ENCODE measurements around the gene BST2.

The BST2 gene

DNA sequence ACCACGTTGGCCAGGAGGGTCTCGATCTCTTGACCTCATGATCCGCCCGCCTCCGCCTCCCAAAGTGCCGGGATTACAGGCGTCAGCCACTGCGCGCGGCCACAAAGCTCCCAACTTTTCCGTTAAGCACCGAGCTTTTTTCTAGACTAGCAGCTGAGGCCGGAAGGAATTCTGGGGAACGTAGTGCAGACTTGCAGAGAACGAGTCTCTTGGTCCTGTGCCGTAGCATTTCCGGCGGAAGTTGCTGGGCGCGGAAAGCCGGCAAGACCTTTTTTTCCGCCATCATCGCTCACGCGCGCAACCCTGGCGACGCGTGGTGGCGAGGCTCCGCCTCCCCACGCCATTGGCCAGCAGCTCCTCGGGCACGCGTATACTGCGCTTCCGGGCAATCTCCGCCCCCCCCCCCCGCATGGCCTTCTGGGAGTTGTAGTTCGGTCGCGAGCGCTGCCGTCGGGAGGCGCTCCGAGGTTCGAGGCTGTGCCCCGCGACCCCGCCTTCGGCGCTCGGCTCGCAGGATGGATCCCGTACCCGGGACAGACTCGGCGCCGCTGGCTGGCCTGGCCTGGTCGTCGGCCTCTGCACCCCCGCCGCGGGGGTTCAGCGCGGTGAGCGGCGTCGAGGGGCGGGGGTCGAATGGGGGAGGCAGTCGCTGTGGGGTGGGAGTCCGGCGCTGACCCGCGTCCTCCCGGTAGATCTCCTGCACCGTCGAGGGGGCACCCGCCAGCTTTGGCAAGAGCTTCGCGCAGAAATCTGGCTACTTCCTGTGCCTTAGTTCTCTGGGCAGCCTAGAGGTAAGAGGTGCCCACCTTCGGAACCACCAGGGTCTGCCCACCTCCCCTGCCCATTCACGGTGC lies 14.4 kb upstream of the BST2 start, which contains the start of gene MVB12A:
Gene MVB12A (plus strand): TSS at position 427 of the 854 bp plus-strand sequence. CDS start 89 bp downstream, at position 516.
- DNase-seq (ENCODE audit: low spot score): peak; percentile 98

DNA sequence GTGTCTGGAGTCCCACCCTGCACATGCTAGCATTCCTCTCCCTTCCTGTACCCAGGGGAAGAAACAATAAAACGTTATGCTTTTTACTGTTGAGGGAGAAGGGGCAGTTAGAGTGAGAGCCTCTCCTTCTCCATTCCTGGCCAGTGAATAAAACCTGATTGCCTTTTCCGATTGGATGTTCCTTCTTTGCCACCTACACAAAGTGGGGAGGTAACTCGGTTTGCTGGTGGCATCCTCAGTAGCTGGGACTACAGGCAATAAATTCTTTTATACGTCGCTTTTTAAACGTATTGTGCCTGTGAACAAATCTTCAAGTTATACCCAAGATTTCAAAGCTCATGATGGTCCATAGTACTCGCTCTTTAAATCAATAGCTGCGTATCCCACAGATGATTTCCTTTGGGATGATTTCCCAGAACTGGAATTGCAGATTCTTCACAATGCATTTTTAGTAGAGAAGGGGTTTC lies 13.8 kb upstream of the BST2 start:
- no peak for DNase-seq (ENCODE audit: low spot score)

DNA sequence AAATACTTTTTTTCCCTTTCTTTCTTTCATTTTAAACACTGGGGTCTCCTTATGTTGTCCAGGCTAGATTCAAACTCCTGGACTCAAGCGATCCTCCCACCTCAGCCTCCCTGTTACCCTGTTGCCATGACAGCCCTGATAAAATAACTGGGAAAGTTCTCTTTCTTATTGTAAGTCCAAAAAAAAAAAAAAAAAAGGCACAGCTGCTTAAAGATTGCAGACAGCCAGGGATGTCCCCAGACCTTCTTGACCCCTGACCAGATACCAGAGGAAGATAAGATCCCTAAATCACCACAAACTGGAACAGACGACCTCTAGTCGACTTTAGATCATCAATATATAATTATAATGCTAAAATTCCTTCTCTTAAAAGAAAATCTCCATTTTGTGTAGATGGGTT lies 13.3 kb upstream of the BST2 start:
- DNase-seq (ENCODE audit: low spot score): no peak

DNA sequence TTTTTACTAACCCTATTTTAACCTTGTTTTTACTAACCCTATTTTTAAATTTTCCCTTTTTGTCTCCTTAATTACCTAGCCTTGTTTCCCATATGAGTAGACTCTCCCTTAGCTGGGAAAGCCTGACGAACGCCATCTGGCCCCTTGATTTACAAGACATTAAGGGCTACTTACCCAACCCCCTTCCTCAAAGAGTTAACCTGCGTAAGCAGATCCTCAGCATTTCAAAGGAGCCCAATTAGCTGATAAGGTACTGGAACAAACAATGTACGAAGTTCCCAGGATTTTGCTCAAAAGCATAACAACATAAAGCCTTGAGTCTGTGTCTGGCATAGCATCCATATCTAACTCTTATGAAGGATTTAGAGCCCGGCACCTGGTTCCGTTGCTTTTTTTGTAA lies 9.7 kb upstream of the BST2 start:
- DNase-seq (ENCODE audit: low spot score): no peak

DNA sequence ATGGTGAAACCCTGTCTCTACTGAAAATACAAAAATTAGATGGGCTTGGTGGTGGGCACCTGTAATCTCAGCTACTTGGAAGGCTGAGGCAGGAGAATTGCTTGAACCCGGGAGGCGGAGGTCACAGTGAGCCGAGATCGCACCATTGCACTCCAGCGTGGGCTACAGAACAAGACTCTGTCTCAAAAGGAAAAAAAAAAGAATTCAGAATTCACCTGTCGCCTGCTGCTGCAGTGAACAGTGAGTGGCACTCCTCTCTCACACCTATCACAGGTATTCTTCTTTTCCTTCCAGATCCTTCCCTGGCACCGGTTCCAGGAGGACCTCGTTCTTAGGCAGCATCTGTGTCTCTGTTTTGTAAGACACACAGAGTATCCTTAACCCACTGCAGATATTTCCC lies 8.7 kb upstream of the BST2 start:
- no peak for DNase-seq (ENCODE audit: low spot score)

DNA sequence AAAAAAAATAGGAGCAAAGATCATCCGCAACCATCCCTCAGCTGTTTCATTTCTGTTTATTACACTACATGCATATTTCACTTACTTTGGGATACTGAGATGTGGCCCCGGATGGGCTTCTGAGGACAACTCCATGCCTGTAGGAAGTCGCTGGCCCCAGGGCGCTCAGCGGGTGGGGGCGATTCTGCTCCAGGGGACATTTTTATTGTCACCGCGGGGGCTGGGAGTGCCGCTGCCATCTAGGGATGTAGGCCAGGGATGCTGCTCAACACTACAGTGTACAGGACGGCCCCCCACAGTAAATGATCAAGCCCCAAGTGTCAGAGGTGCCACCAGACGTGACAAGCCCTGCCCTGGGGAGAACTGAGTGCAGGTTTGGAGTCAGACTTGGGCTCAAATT lies 6.4 kb upstream of the BST2 start:
- no peak for DNase-seq (ENCODE audit: low spot score)

DNA sequence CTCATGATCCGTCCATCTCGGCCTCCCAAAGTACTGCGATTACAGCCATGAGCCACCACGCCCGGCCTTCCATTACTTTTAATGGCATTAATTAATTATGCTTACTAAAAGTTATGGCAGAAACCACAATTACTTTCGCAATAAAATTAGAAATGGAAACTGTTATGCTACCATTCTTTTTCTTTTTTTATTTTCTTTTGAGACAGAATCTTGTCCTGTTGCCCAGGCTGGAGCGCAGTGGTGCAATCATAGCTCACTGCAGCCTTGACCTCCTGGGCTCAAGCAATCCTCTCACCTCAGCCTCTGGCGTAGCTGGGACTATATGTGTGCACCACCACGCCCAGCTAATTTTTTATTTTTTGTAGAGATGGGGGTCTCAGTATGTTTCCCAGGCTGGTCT lies 4.6 kb upstream of the BST2 start:
- DNase-seq (ENCODE audit: low spot score): no peak

DNA sequence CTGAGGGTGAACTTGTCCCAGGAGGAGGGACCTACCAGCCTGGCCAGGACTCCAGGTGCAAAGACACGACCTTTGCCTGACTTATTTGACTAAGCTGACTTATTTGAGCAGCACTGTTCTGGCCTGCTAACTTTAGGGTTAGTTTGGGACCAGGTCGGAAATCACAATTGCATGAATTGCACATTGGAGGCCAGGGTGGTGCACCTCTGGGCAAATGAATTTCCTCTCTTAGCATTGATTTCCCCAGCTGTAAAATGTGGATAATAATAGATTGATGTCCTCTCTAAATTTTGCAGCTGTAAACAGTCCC lies 1.4 kb upstream of the BST2 start:
- DNase-seq (ENCODE audit: low spot score): peak; percentile 76

DNA sequence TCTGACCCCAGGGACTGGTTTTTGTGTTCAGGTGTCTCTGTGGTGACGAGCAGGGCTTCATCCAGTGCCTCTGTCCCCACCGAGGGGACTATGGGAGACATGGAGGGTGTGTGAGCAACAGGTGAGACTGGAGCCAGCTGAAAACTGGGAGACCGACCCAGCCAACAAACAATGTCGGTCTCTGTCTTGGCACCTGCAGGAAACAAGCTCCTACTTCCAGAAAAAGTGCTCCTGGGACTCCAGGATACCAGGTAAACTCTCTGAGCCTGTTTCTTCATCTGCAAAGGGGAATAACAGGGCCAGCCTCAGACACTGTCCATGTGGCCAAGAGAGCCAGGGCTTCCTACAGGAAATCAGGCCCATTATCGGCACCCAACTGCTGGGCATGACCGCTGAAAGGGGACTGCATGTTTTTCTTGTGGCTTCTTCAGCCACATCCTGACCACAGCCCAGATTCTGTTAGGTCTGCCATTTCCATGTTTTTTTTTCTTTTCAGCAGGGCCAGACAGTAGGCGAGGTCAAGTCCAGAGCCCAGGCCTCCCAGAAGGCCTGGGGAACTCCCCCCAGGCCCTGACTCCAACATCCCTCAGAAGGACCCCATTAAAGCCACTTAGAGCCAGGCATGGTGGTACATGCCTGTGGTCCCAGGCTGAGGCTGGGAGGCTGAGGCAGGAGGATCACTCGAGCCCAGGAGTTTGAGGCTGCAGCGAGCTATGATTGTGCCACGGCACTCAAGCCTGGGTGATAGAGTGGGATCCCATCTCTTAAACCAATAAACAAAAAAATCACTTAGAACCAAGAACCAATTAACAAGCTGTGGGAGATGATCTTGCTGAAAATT lies 836 bp upstream of the BST2 start:
- peak; percentile 32 for DNase-seq (ENCODE audit: low spot score)

DNA sequence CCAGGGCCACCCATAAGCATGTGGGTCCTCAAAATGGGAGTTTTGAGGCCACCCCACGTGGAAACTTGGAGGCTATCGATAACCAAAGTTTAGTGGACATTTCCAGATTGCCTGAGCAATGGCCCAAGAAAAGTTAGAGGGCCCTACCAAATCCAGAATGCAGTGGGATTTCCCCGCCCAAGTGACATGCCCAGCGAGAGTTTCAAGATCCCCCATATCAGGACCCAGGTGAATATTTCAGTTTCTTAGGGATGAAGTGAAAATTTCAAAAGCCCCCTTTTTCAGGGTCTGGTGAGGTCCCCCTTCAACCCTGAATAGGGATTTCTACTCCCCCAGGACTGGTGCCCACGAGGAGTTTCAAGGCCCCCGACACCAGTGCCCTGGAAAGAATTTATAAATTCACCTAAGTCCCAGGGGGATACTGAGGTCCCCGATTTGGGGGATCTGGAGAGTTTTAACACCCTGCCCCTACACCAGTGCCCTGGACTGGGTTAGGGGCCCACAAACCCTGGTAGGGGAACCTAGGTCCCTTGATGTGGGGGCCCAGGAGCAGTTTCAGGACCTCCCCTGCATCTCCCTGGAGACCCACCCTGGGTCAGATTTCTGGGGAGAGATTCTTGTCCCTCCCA lies 695 bp downstream of the BST2 start:
- no peak for DNase-seq (ENCODE audit: low spot score)

DNA sequence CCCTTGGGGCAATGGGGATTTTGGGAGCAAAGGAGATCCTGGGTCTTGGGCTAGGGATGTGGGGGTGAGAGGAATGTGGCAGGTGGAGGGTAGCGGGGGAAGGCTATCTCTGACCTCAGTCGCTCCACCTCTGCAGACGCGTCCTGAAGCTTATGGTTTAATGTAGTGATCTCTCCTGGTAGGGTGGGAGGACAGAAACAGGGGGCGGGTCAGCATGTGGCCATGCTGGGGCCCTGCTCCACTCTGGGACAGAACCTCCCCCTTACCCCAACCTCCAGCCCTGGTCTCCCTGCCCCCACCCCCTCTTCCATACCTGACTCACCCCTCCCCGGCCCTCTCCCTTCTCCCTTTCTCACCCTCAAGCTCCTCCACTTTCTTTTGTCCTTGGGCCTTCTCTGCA lies 1.4 kb downstream of the BST2 start:
- peak; percentile 34 for DNase-seq (ENCODE audit: low spot score)

DNA sequence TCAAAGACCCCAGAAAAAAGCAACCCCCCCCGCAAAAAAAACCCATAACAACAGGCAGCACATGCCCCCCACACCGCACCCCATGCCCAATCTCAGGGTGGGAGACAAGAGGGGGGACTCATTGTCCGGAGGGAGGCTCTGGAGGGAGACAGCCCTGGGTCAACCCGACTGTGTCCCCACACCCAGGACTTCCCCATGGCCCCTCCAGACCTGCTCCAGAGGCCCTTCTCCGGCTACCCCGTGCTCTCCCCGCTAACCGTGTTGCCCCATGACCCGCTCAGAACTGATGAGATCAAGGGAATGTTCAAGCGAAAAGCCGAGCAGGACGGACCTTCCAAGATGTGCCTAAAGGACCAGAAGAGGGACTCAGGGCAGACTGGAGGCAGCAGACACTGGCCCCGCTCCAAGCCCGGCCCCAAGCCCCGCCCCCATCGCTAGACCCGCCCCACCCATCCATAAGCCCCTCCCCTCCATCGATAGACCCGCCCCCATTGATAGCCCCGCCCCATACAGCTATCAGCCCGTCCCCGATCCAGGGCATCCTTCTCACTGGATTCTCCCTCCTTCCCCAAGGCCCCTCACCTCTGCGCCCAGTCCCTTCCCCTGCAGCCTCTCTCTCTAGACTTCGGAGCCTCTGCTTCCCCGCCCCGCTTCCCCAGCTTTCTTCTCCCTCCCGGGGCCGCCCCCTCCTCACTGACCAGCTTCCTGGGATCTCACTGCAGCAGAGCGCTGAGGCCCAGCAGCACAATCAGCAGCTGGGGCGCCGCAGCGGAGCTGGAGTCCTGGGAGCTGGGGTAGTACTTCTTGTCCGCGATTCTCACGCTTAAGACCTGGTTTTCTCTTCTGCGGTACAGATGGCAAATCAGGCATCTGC lies 2.2 kb downstream of the BST2 start:
- peak; percentile 41 for DNase-seq (ENCODE audit: low spot score)

DNA sequence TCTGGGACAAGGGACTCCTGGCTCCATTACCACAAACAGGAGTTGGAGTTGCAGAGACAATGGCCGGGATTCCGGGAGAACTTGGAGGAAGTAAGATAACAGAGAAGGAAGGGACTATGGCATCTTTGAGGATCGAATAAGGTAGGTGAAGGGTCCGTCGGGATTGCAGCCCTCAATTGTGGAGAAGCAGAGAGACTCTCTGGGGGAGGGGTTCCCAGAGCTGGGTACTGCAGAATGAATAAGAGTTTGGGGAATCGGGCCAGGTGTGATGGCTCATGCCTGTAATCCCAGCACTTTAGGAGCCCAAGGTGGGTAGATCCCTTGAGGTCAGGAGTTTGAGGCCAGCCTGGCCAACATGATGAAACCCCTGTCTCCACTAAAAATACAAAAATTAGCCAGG lies 3.8 kb downstream of the BST2 start:
- no peak for DNase-seq (ENCODE audit: low spot score)

DNA sequence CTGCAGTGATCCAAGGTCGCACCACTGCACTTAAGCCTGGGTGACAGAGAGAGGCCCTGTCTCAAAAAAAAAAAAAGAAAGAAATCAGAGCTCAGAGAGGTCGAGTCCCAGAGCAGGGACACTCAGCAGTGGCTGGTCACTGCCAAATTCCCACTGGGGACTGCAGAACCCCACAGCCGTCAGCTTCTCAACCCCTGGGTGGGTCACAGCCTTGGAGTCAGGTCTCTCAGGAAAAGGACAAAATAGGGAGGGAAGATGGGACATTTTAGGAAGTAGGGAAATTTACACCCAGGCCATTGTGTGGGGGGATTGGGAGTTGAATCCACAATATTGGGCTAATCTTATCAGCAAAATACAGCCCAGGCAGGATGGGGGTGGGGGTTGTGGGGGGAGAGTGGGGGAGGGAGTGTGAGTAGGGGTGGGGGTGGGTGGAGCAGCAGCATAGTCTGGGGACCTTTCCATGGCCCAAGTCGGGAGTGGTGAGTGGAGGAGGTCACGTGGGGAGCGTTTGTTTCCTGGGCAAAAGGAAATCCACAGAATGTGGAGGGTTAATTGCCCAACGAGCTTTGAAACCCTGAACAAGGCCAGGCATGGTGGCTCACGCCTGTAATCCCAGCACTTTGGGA lies 6.4 kb downstream of the BST2 start:
- no peak for DNase-seq (ENCODE audit: low spot score)

DNA sequence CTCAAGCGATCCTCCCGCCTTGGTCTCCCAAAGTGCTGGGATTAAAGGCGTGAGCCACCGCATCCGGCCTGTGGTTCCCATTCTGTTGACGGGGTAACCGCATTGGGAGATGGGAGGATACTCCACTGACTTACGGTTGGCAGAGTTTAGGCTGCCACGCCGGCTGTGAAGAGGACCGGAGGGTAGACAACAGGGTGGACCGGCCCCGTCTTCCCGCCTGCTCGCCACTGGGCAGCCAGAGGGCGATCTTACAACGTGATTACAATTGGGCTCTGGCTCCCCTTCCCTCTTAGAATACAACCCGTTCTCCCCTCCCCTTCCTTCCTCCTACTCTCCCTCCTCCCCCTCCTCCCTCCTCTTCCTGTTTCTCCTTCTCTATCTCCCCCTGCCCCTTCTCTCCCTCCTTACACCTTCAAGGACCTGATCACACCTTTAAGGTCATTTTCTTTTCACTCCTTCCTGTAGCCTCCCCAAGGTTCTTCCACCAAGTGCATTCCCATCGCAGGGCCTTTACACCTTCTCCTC lies 10.5 kb downstream of the BST2 start:
- no peak for DNase-seq (ENCODE audit: low spot score)

DNA sequence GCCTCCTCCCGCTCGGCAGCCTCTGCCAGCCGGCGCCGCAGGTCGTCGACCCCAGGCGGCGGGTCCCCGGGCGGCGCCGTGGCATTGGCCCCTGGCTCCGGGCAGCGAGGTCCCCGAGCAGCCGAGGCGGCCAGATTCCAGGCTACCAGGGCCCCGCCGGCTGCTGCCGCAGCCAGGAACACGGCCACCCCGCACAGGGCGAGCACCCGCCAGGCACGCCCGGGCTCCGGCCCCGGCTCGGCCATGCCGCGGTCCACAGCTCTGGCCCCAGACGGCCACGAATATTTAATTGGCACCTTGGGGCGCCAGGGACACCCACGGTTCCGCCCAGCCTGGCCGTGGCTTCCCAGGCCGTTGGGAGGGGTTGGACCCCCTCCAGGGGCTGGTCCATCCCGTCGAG lies 11.5 kb downstream of the BST2 start, which contains the start of gene CCDC194:
Gene CCDC194 (minus strand): TSS at position 283 of the 400 bp plus-strand sequence. CDS start 38 bp downstream, at position 245.
- no peak for DNase-seq (ENCODE audit: low spot score)

DNA sequence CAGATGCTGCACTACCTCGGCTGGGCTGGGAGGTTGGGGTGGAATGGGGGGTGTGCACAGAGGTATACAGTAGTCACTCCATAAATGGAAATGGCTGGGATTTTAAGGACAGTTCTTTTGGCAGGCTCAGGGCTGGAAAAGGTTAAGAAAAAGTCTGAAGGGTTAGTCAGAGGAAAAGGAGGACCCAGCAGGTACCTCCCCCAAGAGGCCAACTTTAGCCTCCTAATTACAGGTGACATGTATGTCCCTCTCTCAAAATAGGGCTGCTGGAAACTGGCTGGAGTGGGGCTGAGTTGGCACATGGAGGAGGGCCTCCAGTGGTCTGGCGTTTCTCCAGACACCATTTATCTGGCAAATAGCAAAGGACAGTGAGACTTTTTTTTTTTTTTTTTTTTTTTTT lies 12.4 kb downstream of the BST2 start:
- DNase-seq (ENCODE audit: low spot score): no peak

DNA sequence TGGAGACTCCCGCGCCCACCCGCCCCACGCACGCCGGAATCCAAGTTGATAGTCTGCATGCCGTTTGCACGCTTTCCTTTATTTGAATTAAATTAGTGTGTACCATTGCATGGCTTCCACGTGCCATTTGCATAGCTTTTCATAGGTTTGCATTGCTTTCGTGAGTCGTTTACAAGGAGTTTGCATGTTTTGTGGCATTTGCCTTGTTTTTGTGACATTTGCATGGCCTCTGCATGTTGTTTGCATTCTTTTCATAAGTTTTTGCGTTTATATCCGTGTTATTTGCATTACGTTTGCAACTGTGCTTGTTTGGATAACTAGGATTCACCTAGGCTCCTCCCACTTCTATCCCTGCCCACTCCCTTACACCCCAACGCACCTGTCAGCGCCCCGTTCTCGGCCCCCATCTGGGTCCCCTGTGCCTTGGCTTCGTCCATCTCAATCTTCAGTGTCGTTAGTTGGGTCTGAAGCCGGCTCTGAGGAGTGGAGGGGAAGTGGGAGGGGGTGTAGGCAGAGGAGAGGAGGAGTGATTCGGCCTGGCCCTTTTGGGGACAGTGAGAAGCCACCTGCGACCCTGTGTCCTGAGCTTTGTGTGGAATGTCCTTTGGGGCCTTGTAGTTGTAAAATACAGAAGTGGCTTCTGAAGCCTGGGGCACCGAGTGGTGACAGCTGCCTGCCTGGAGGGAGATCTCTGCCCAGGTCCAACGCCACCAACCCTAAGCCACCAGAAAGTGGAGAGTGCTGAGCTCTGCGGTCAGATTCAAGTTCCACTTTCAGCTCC lies 13.9 kb downstream of the BST2 start:
- peak; percentile 93 for DNase-seq (ENCODE audit: low spot score)

DNA sequence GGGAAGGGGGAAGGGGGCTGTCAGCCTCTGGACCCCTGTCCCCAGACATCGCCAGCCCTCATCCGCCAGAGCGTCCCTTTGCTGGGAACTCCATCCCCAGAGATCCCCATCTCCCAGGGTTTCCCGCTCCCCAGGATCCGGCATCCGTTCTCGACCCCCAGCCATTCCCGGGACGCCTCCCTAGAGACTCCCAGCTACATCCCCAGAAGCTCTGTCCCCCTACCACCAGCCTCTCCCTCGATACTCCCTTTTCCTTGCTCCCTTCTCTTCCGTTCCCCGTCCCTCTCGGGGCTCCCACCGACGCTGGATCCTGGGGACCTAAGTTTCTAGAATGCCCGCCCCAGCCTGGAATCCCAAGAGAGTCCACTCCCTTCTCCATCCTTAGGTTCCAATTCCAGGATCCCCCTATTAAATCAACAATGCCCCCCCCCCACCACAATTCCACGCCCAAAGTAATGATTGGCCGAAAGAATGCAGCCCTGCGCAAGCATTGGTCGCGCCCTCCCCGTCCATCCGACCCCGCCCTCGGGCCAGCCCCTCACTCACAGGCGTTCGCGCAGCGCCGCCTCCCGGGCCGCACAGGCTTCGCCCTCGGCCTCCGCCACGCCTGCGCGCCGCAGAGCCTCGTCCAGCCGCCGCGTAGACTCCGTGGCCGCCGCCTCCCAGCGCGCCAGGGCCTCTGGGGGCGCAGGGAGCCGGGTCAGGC lies 14.6 kb downstream of the BST2 start:
- peak; percentile 94 for DNase-seq (ENCODE audit: low spot score)
